NCI-H2196 (cell line): ENCODE measurements around the gene HYAL3.
"Not testable (repeated sequence)": the region's sequence is repeated elsewhere in the genome, so short reads cannot be mapped to it uniquely, and the experiment has no call there.

ENCODE experiments used
- DNase-seq: peaks from one replicate; lab custom pipeline; 2025; ENCODE audit not compliant: unreplicated experiment; lab: John Stamatoyannopoulos, UW

HYAL3 gene

GRCh38 chr3:50316657-50317242 is 17.5 kb upstream of the HYAL3 start:
- DNase-seq = peak; percentile 49

GRCh38 chr3:50314816-50315215 is 15.6 kb upstream of the HYAL3 start:
- no peak for DNase-seq

- no peak for DNase-seq
Measured at GRCh38 chr3:50314342-50314741, 15.1 kb upstream of the HYAL3 start.

GRCh38 chr3:50312041-50312440 is 12.8 kb upstream of the HYAL3 start:
- not testable (repeated sequence) for DNase-seq

GRCh38 chr3:50304601-50305000 is 5.4 kb upstream of the HYAL3 start:
- DNase-seq = no peak

GRCh38 chr3:50303013-50303815 is 4.0 kb upstream of the HYAL3 start, which contains the start of gene HYAL1:
Gene HYAL1 (minus strand): TSS chr3:50303574. CDS start chr3:50302956, 618 bp downstream.
- DNase-seq = peak; percentile 5

- no peak for DNase-seq
Measured at GRCh38 chr3:50302095-50303012, 3.1 kb upstream of the HYAL3 start.

GRCh38 chr3:50300681-50301254 is 1.6 kb upstream of the HYAL3 start:
- no peak for DNase-seq

GRCh38 chr3:50299929-50300680 is 900 bp upstream of the HYAL3 start:
- DNase-seq = no peak

- DNase-seq = no peak
Measured at GRCh38 chr3:50299638-50299928, 378 bp upstream of the HYAL3 start.

- no peak for DNase-seq
Measured at GRCh38 chr3:50297896-50298725, 1.1 kb downstream of the HYAL3 start.

GRCh38 chr3:50297384-50297775 is 1.8 kb downstream of the HYAL3 start:
- DNase-seq = no peak

- DNase-seq = no peak
Measured at GRCh38 chr3:50296721-50297383, 2.4 kb downstream of the HYAL3 start.

- DNase-seq = no peak
Measured at GRCh38 chr3:50295553-50296431, 3.4 kb downstream of the HYAL3 start.

- no peak for DNase-seq
Measured at GRCh38 chr3:50294492-50295403, 4.5 kb downstream of the HYAL3 start.

- DNase-seq = no peak
Measured at GRCh38 chr3:50294089-50294488, 5.1 kb downstream of the HYAL3 start.

GRCh38 chr3:50293079-50293801 is 6.0 kb downstream of the HYAL3 start:
- DNase-seq = no peak
